K562 (cell line): ENCODE data around the gene ZNF23. TPM values are rescaled to one million over a fixed set of nuclear protein-coding genes. Genes with fewer than 3 reads are reported as not detected.

Experiments
- ATAC-seq: fragments of 200-7000 bp; cut with Tn5 transposase; 3 replicates; pipeline ENCODE4 v1.9.1; 2020; ENCODE audit warnings: moderate library complexity
- BruUV-seq: library from RNA; stranded (reverse); fragments of 400-500 nt; replicated peaks from 2 replicates; lab custom pipeline; 2021; lab: Mats Ljungman, UMichigan
- CTCF ChIA-PET: fragments of 300-600 bp; formaldehyde crosslinking; extraction: SDS; loops from one replicate; lab custom pipeline; 2021; ENCODE audit warnings: low intra/inter-chr PET ratio; lab: Yijun Ruan, JAX
- POLR2A ChIA-PET: fragments of 300-600, 350-650 bp; sonication (Branson Sonifier 250); formaldehyde crosslinking; extraction: SDS; loops from one replicate; lab custom pipeline; 2021; ENCODE audit warnings: antibody characterized with exemption, inconsistent platforms; lab: Yijun Ruan, JAX
- DNase-seq, 4 experiments: peaks; one replicate each; pipeline versions ENCODE4 v3.0.0 to v3.0.0-alpha.2; 2011 to 2018; ENCODE audit warnings: low spot score in 3 of 4, mixed read lengths in 3 of 4; ENCODE audit errors: extremely low read depth in 1 of 4
- FAIRE-seq: peaks from 2 replicates; lab custom pipeline; 2011; peaks lifted over from hg19 to GRCh38; lab: Jason Lieb, UNC
- H2AFZ ChIP-seq: 2 replicates; pipeline ENCODE4 v1.6.0; 2011; ENCODE audit warnings: low read depth, low read length, control low read depth, inconsistent platforms
- H3K27ac ChIP-seq: fragments of 200-600 bp; 3 replicates; pipeline ENCODE4 v1.8.0; 2011; ENCODE audit warnings: low read depth, mild to moderate bottlenecking, control low read depth, inconsistent platforms, low read length, moderate library complexity, mixed read lengths; ENCODE audit errors: extremely low read depth
- H3K27me3 ChIP-seq, 2 experiments: fragments of 300-600 bp in 1 of 2; 2 replicates in 1 of 2; 3 replicates in 1 of 2; pipeline versions ENCODE4 v1.6.0 to v1.8.0; 2011; ENCODE audit warnings: inconsistent platforms in 2 of 2, low read length in 2 of 2, mild to moderate bottlenecking in 1 of 2, mixed read lengths in 1 of 2, moderate library complexity in 1 of 2; ENCODE audit not compliant: control insufficient read depth in 2 of 2, insufficient read depth in 2 of 2
- H3K36me3 ChIP-seq: fragments of 300-600 bp; 3 replicates; pipeline ENCODE4 v1.8.0; 2011; ENCODE audit warnings: mild to moderate bottlenecking, low read length, inconsistent platforms; ENCODE audit not compliant: control insufficient read depth, insufficient read depth
- H3K4me1 ChIP-seq, 2 experiments: fragments of 200-600 bp in 1 of 2; replicated peaks in 1 of 2; 2 replicates in 1 of 2; 3 replicates in 1 of 2; pipeline versions ENCODE4 v1.5.1 to v1.8.0; 2011; ENCODE audit warnings: inconsistent platforms in 2 of 2, low read length in 2 of 2, mild to moderate bottlenecking in 1 of 2, mixed read lengths in 1 of 2, moderate library complexity in 1 of 2; ENCODE audit not compliant: control insufficient read depth in 2 of 2, insufficient read depth in 2 of 2
- H3K4me2 ChIP-seq: 2 replicates; pipeline ENCODE4 v1.6.1; 2011; ENCODE audit warnings: low read length, control low read depth, inconsistent platforms, mixed read lengths; ENCODE audit not compliant: insufficient read depth
- H3K4me3 ChIP-seq: fragments of 200-600 bp; sonication (generic), shearing (Covaris generic); 2 replicates; pipeline ENCODE4 v1.5.1; 2016; ENCODE audit warnings: control low read depth, inconsistent platforms
- H3K79me2 ChIP-seq: fragments of 200-600 bp; 3 replicates; pipeline ENCODE4 v1.8.0; 2011; ENCODE audit warnings: low read length, inconsistent platforms; ENCODE audit not compliant: control insufficient read depth, insufficient read depth
- H3K9ac ChIP-seq, 2 experiments: 2 replicates each; pipeline versions ENCODE4 v1.6.0 to v1.6.1; 2011; ENCODE audit warnings: low read depth in 2 of 2, low read length in 2 of 2, control low read depth in 1 of 2, inconsistent platforms in 1 of 2, mild to moderate bottlenecking in 1 of 2, mixed read lengths in 1 of 2; ENCODE audit not compliant: insufficient read depth in 1 of 2
- H3K9me1 ChIP-seq: one replicate; pipeline ENCODE4 v1.6.0; 2011; ENCODE audit warnings: inconsistent platforms, mild to moderate bottlenecking, low read length, moderate library complexity; ENCODE audit not compliant: control insufficient read depth, insufficient read depth
- H3K9me3 ChIP-seq: replicated peaks from 2 replicates; pipeline ENCODE4 v1.5.1; 2011; ENCODE audit warnings: low read depth, low read length, inconsistent platforms; ENCODE audit not compliant: control insufficient read depth, insufficient read depth
- H4K20me1 ChIP-seq: replicated peaks from 2 replicates; pipeline ENCODE4 v1.6.1; 2011; ENCODE audit warnings: low read length, inconsistent platforms, mixed read lengths; ENCODE audit not compliant: control insufficient read depth, insufficient read depth
- CXXC5 ChIP-seq: fragments of 250-450 bp; sonication (Bioruptor Pico); IDR thresholded peaks from 2 replicates; pipeline ENCODE4 v1.8.0; 2022; ENCODE audit warnings: inconsistent platforms, mild to moderate bottlenecking, moderate library complexity
- E2F6 ChIP-seq, 2 experiments: IDR thresholded peaks; 2 replicates each; pipeline ENCODE4 v1.6.1; 2011; ENCODE audit warnings: borderline replicate concordance in 1 of 2, control low read depth in 1 of 2, low read depth in 1 of 2, low read length in 1 of 2, mild to moderate bottlenecking in 1 of 2, mixed read lengths in 1 of 2, moderate library complexity in 1 of 2; ENCODE audit not compliant: insufficient read depth in 1 of 2, insufficient read length in 1 of 2, poor library complexity in 1 of 2, severe bottlenecking in 1 of 2; ENCODE audit errors: extremely low read depth in 1 of 2
- GTF2B ChIP-seq: IDR thresholded peaks from 2 replicates; pipeline ENCODE4 v1.6.1; 2011; ENCODE audit not compliant: insufficient read length; ENCODE audit errors: extremely low read depth
- IRF1 ChIP-seq: sonication (generic); formaldehyde crosslinking; IDR thresholded peaks from 2 replicates; pipeline ENCODE4 v1.8.0; 2022; ENCODE audit warnings: missing genetic modification reagents, mild to moderate bottlenecking, borderline replicate concordance
- MAFF ChIP-seq: IDR thresholded peaks from 2 replicates; pipeline ENCODE4 v1.6.1; 2012; ENCODE audit warnings: low read length, improper control_type of control experiment
- NKRF ChIP-seq: fragments of 450-650 bp; IDR thresholded peaks from 2 replicates; pipeline ENCODE4 v1.6.1; 2016; ENCODE audit warnings: borderline replicate concordance
- NR4A1 ChIP-seq, 2 experiments: fragments of 250-450 bp in 1 of 2; fragments of 450-650 bp in 1 of 2; sonication (Bioruptor Pico) in 1 of 2; IDR thresholded peaks; 2 replicates each; pipeline versions ENCODE4 v1.4.0 to v1.6.1; 2016 to 2020; ENCODE audit warnings: mild to moderate bottlenecking in 2 of 2, missing compliant biosample characterization in 1 of 2, missing genetic modification characterization in 1 of 2, moderate library complexity in 1 of 2
- SRSF3 ChIP-seq: fragments of 200-400 bp; formaldehyde crosslinking; IDR thresholded peaks from 2 replicates; pipeline ENCODE4 v1.6.1; 2016; ENCODE audit warnings: mild to moderate bottlenecking, low read length, moderate library complexity; ENCODE audit not compliant: insufficient read depth
- ZNF316 ChIP-seq: fragments of 450-650 bp; IDR thresholded peaks from 2 replicates; pipeline ENCODE4 v1.6.1; 2016
- ZNF644 ChIP-seq: fragments of 200-800 bp; sonication (Bioruptor generic); IDR thresholded peaks from 2 replicates; pipeline ENCODE4 v1.6.1; 2016; ENCODE audit warnings: low read depth, missing genetic modification characterization, missing compliant biosample characterization
- WGBS: fragments of 100-300 bp; shearing (Covaris generic); methylation state at CpG from one replicate; pipeline ENCODE4 v1.1.6; 2016; ENCODE audit warnings: low coverage, mixed read lengths; ENCODE audit not compliant: insufficient coverage; ENCODE audit errors: missing lambda C conversion rate; 5-methylcytosine and 5-hydroxymethylcytosine counted together
- in situ Hi-C: fragments of 300-500 bp; cut with MboI; formaldehyde crosslinking; loops from 4 replicates; pipeline ENCODE4 v1.15.0; 2018; ENCODE audit warnings: inconsistent platforms, mixed read lengths
- intact Hi-C: fragments of 100-400 bp; cut with micrococcal nuclease; formaldehyde crosslinking; loops from 2 replicates; pipeline ENCODE4 v1.14.2; 2022
- polyA plus RNA-seq, 8 experiments: library from polyadenylated mRNA; depleted of rRNA in 4 of 8; stranded (reverse) in 5 of 8; unstranded in 3 of 8; fragments of >200 nt; fragmentation: Nextera tagmentation in 2 of 8; fragmentation: Illumina TruSeq in 1 of 8; extraction: Ambion mirVana in 2 of 8; extraction: Trizol in 1 of 8; gene quantifications; 2 replicates each; pipeline versions ENCODE4 v1.2.1 to v1.2.3, GENCODE V29; 2011 to 2014; ENCODE audit warnings: inconsistent platforms in 1 of 8, missing spikeins in 1 of 8
- total RNA-seq, 7 experiments: library from RNA; depleted of rRNA in 6 of 7; stranded (reverse); fragments of >200 nt in 6 of 7; fragmentation: Illumina TruSeq in 2 of 7; extraction: Trizol in 2 of 7; gene quantifications; 2 replicates each; pipeline versions ENCODE4 v1.2.1 to v1.2.3, GENCODE V29; 2011 to 2021; ENCODE audit warnings: low replicate concordance in 1 of 7

ZNF23 gene
- total and polyA plus RNA-seq, 9 of the 15 experiments (the other 6 are each of a cell fraction or from before 2014, with no cell fraction given): 4.7 to 13.4 (median 11.2) TPM

GRCh38 chr16:71426069-71426879 lies 35.8 kb downstream of the ZNF23 start (continued):
- no peak for TF ChIP-seq IRF1 (CRISPR knock-in tag)

GRCh38 chr16:71425746-71426068 lies 36.3 kb downstream of the ZNF23 start:
- Histone ChIP-seq H4K20me1 (peaks cover 6% of the 10 kb centered on the region; the same call in 1 of the 2 replicates), H3K4me3 (0 out of 2 replicates have a peak overlapping the region, but pooled peaks have one; percentile 11), H3K9me3 (no peaks in the 10 kb centered on the region), H3K9me1 (no peaks in the 10 kb centered on the region), H3K4me2 (no peak overlapping the region), H3K9ac (no peak overlapping the region), H3K4me1 (peaks cover 10 to 14% of the 10 kb centered on the region in 2 experiments; a peak in 4 of 5 replicates), H3K79me2 (no peaks in the 10 kb centered on the region), H3K27ac (no peak overlapping the region), H3K36me3 (no peaks in the 10 kb centered on the region), H2AFZ (no peak overlapping the region), H3K27me3 (peaks cover 15 to 47% of the 10 kb centered on the region in 2 experiments; a peak in 4 of 5 replicates)
- intact Hi-C loops (no loop called here), in situ Hi-C loops (loop anchor here (10.0 kb wide), 1 partner anchor 159 kb away; no protein-coding TSS in a partner anchor)
- WGBS: 37% methylated on average over 6 of the region's 18 CpGs
- no peak for ATAC-seq
- CTCF ChIA-PET: no interaction called here
- no peak for FAIRE-seq
- no TSS peak for BruUV-seq
- DNase-seq: no peak
- POLR2A ChIA-PET: interaction anchor here (2.1 kb wide), 1 partner anchor 13 kb away, joined by 5 read pairs; no protein-coding TSS in a partner anchor
- no peak for TF ChIP-seq CXXC5
- TF ChIP-seq NR4A1 (CRISPR knock-in tag; IDR thresholded peaks at IDR 0.05): no peak
- no peak for TF ChIP-seq NR4A1 (tag; IDR thresholded peaks at IDR 0.05)
- TF ChIP-seq ZNF316: no peak
- no peak for TF ChIP-seq MAFF
- no peak for TF ChIP-seq ZNF644 (tag)
- no peak for TF ChIP-seq E2F6 (IDR thresholded peaks at IDR 0.05; ENCODE audit: borderline replicate concordance in 1 of 2, extremely low read depth in 1 of 2, insufficient read depth in 1 of 2, insufficient read length in 1 of 2, low read depth in 1 of 2, low read length in 1 of 2, poor library complexity in 1 of 2, severe bottlenecking in 1 of 2)
- no peak for TF ChIP-seq SRSF3
- TF ChIP-seq NKRF: no peak
- no peak for TF ChIP-seq GTF2B
